Inferior parietal cortex (tissue), 1 donor: Measurements from ENCODE around the gene C1orf167.

ENCODE experiments used
- DNase-seq: peaks from one replicate; pipeline ENCODE4 v3.0.0-alpha.2; 2016; ENCODE audit errors: extremely low spot score

The C1orf167 gene, protein sequence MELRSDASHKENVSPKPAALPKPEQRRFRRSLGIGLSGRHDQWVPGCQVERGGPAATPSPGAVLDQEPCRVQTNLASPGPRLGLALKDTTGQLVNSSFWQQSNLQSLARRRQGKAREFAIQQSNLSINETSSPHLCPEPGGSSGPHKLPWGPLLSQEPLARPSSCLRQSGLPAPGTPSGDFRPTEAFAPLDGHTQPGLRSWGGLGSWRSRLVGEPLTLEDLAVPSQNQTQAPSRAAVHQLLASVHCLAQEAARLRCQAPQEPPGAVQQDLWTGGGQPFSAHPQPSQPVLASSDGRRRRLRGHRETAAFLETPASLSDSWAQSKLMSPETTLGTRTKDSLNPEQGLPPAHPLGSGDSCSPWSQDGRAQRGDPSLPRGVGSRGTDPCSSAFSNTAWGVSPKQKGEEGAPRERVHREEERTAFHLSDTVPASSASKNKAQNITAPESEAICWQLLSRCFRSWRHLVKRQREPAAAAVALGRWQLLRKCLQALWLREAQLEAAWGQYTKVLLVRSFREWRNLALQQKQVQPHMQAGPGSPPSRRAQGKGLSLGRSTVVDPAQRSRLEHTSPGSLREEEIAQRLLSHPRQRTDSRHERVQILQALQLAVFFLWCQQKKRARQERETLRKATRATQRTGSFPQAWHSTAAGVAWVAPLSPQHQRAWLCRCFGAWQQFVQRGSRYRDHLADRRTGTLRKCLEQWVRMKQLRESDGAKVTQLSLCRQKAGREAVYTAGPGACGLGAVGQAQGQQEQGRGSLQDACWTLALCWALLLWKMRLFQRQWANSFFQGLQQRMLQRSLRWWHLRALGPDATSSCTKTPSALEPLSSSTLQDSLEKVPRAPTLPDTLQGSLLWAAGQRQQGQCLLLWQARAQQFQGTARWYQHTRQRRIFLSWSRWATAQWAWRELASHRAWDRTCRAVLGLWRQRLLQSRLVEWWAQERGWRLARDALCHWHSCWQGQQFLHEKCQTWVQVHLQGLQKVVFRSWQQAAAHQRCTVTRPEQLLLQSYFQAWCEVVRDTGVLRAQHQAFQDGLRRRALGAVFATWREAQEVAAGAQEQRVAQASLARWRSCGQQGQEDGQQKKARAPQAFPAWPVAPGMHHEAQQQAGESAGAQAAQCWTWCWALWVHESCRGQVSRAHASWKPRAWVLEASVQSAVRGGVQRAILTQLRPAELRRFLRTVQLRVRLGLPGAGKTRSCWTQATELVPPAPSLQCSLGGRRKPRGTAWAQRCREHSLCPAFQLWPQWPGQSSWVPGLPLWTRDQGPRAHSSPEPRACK (N-terminal part only)

DNA sequence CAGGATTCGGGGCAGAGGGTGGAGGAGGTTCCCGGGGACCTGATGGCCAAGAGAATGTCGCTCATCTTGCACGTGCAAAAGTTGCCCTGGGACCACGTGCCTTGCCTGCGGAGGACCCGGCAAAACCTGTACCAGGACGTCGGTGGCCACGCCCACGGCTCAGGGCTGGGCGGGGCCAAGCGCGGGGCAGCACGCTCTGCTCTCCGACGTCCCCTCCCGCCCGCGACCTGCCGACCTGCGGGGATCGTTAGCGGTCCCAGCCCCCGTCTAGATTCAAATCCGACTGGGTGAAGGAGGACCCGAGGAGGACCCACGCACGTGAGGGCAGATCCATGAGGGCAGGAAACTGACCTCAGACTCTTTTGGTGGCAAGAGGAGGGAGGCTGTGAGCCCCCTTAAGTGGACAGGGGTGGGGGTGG is at the start of gene C1orf167:
C1orf167 (plus strand) TSS at position 206 of the 419 bp plus-strand sequence. CDS start 2,208 bp downstream, outside the sequence.
- DNase-seq = no peak

GRCh38 chr1:11712285-11712684 is 49.7 kb upstream of the C1orf167 start:
- no peak for DNase-seq

DNA sequence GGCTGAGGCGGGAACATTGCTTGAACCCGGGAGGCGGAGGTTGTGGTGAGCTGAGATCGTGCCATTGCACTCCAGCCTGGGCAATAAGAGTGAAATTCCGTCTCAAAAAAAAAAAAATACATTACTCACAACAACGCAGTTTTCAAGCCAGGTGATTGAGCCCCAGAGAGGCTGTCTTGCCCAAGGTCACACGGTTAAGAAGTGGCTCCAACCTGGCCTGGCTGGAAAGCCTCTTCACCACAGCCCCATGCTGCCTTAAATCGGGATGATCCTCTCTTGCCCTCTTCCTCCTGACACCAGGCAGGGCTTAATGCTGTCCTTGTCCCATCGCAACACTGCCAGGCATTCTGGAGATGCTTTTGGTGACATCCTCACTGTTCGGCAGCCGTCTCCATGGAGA is 48.9 kb upstream of the C1orf167 start:
- DNase-seq = no peak

- peak; percentile 60 for DNase-seq
These were observed 47.0 kb upstream of the C1orf167 start for GRCh38 chr1:11714831-11715575.

DNA sequence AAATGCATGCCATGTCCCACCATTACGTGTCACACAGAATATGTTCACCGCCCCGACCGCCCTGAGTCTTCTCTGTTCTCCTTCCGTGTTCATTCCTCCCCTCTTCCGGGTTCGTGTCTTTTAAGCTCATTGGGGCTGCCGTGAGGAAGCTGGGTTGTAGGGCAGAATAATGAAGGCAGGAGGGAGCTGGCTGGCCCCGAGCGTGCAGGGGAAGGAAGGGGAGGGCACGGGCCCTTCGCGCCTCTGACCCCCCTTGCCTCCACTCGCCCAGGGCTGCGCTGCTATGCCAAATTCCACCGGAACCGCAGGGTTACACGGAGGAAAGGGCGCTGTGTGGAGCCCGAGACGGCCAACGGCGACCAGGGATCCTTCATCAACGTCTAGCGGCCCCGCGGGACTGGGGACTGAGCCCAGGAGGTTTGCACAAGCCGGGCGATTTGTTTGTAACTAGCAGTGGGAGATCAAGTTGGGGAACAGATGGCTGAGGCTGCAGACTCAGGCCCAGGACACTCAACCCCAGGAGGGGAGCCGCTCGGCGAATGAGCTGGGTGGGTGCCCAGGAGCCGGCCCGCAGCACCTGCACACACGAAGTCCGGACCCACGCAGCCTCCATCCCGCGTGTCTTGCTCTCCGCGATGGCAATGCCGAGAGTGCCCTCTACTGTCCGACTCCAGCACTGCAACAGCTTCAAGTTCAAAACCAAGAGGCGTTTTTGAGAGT is 42.5 kb upstream of the C1orf167 start:
- peak; percentile 88 for DNase-seq

DNA sequence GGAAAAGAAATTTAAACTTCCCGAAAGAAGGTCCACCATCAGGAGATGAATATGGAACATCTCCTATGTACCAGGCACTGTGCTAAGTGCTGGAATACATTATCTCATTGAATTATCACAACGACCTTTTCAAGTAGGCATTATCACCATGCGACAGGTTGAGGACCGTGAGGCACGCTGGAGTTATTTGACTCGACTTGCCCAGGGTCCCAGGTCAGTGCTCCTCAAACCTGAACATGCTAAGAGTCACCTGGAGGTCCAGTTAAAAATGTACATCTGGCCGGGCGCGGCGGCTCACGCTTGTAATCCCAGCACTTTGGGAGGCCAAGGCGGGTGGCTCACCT is 42.0 kb upstream of the C1orf167 start:
- no peak for DNase-seq

GRCh38 chr1:11720525-11720924 is 41.5 kb upstream of the C1orf167 start:
- DNase-seq = no peak

- no peak for DNase-seq
These were observed 40.7 kb upstream of the C1orf167 start for GRCh38 chr1:11721311-11721710.

DNA sequence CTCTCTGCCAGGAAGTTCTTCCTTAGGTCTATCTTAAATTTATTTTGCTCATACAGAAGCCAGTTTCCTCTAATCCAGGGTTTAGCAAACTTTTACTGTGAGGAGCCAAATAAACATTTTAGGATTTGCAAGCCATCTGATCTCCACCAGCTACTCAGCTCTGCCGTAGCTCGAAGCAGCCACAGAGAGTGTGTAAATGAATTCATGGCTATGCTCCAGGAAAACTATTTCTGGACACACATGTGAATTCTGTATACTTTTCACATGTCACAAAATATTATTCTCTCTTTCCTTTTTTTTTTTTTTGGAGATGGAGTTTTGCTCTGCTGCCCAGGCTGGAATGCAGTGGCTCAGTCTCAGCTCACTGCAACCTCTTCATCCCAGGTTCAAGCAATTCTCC is 39.5 kb upstream of the C1orf167 start:
- no peak for DNase-seq

GRCh38 chr1:11725616-11726015 is 36.4 kb upstream of the C1orf167 start:
- no peak for DNase-seq

DNA sequence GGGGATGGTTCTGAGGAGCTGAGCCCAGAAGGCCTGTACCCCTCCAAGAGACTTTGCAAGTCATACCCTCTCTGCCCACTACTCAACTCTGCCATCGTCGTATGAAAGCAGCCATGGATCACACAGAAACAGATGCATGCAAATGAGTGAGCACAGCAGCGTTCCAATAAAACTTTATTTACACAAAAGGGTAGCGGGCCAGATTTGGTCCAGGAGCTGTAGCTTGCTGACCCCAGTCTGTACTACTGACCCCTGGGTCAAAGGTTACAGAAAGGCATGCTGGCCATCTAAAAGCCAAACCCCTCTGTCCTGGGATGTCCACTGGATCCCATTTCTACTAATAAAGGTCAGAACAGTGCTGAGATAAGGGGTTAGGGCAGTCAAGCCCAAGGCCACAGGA is 34.9 kb upstream of the C1orf167 start:
- no peak for DNase-seq

DNA sequence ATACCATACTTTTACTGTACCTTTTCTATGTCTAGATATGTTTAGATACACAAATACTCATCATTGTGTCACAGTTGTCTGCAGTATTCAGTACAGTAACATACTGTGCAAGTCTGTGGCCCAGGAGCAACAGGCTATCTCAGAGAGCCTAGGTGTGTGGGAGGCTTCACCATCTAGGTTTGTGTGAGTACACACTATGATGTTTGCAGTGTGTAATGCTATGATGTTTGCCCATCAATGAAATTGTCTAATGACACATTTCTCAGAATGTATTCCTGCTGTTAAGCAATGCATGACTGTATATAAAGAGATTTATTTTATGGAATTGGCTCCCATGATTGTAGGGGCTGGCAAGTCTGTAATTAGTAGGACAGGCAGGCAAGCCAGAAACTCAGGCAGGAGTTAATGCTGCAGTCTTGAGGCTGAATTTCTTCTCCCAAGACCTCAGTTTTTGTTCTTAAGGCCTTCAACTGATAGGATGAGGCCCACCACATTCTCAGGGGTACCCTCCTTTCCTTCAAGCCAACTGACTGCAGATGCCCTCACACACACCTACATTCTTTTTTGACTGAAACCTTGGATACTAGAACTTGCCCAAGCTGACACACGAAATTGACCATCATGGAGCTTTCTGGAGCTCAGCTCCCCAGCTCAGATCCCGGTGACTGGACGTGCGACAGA is 33.7 kb upstream of the C1orf167 start:
- no peak for DNase-seq

DNA sequence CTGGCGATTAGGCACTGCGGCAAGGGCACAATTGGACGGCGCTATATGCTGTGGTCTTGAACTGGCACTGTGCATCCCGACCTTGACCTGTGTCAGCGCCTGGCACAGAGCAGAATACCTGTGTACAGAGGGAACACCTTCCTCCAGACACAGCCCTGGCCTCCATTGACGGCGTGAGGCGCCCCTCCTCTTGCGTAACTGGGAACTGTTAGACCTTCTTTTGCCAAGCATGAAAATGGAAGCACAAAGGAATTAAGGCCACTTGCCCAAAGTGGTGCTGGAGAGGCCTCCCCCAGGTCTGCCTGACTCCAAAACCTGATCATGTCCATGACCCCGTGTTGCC is 32.9 kb upstream of the C1orf167 start:
- no peak for DNase-seq

DNA sequence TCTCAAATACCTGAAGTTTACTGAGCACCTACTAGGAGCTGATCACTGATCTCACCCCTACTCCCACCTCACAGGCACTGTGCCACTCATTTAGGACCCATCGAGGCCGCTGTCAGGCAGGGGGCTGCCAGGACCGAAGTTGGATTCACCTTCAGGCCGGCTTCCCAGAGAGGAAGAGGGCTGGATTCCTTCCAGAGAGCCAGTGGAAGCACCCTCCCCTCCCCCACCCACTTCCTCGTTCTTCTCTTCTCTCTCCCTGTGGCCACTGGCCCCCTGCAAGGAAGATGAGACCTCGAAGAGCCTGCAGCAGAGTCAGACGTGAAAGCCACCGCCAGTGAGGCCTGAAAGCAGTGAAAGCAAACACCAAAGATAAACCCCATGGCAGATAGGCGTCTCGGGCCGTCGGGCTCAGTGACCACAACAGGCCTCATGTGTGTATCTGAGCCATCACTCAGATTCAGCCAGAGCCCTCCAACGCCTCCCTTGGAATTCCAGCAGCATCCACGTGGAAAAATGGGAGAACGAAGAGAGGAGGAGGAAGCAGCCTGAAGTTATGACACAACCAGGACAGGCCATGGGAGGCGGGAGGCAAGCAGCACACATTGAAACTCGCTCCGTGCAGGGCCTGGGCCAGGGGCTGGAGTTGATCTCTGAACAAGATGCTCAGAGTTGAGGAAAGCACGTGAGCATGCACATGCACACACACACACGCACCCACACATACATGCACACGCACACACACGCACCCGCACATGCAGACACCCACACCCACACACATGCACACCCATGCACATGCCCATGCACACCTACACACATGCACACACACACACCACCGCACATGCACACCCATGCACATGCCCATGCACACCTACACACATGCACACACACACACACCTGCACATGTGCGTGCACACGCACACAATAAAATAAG is 32.2 kb upstream of the C1orf167 start:
- DNase-seq = no peak

GRCh38 chr1:11730429-11730891 is 31.5 kb upstream of the C1orf167 start:
- no peak for DNase-seq

DNA sequence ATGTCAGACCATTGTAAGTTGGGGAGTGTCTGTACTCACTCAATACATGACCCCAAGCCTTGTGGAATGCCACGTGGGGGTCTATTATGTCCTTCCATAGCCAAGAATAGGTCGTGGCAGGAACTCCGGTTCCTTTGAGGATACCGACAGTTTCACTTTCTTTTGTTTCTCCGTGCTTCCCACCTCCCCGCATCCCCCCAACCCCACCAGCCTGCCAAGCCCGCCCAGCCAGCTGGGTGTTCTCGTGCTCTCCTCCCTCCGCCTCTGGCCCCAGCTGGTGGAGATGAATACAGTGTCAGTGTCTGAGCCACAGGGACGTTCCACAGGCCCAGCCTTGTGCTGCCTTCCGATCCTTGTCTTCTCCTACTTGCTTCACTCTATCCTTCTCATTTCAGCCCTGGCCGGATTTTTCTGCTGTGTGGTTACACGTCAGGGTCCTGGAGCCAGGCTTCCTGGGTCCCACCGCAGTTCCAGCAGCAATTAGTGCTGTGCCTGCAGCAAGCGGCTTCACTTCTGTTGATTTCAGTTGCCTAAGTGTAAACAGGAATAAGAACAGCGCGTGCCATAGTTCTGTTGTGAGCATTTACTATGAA is 30.2 kb upstream of the C1orf167 start:
- peak; percentile 79 for DNase-seq

DNA sequence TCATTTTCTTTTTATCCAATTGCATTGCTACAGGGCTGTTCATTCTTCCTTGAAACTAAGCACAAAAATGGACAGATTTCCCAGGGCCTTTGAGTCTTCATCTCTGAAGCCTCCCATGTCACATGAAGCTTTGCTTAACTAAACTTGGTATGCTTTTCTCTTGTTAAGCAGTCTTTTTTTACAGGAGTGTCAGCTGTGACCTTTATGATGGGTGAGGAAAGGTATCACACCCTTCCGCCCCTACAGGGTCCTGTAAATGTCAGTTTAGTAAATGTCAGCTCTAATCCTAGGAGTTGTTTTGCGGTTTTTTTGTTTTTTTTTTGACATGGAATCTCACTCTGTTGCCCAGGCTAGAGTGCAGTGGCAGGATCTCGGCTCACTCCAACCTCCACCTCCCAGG is 28.7 kb upstream of the C1orf167 start:
- DNase-seq = no peak

GRCh38 chr1:11735531-11735853 is 26.5 kb upstream of the C1orf167 start:
- no peak for DNase-seq
